HepG2 (cell line): ENCODE data around the gene TENT4B. TPM values are rescaled to one million over a fixed set of nuclear protein-coding genes. Genes with fewer than 3 reads are reported as not detected.

Experiments used
- ATAC-seq: fragments of 200-7000 bp; cut with Tn5 transposase; 3 replicates; pipeline ENCODE4 v1.9.1; 2020; ENCODE audit warnings: mild to moderate bottlenecking, moderate library complexity
- BruUV-seq: library from RNA; stranded (reverse); fragments of 400-500 nt; replicated peaks from 2 replicates; lab custom pipeline; 2021; lab: Mats Ljungman, UMichigan
- CTCF ChIA-PET: fragments of 300-600 bp; formaldehyde crosslinking; extraction: SDS; loops from one replicate; lab custom pipeline; 2021; ENCODE audit warnings: low total read pairs, inconsistent platforms, low intra/inter-chr PET ratio; lab: Yijun Ruan, JAX
- POLR2A ChIA-PET: fragments of 350-600 bp; sonication (Branson Sonifier 250); formaldehyde crosslinking; loops from one replicate; lab custom pipeline; 2020; ENCODE audit warnings: antibody characterized with exemption, inconsistent platforms; lab: Yijun Ruan, JAX
- DNase-seq: peaks from one replicate; pipeline ENCODE4 v3.0.0-alpha.2; 2015; ENCODE audit warnings: low spot score
- FAIRE-seq: peaks from 3 replicates; lab custom pipeline; 2011; peaks lifted over from hg19 to GRCh38; lab: Jason Lieb, UNC
- H2AFZ ChIP-seq: one replicate; pipeline ENCODE4 v1.6.1; 2011; ENCODE audit warnings: low read length, inconsistent platforms
- H3K27ac ChIP-seq: fragments of 300-600 bp; 3 replicates; pipeline ENCODE4 v1.8.0; 2011; ENCODE audit warnings: mixed run types, mild to moderate bottlenecking, mixed read lengths, low read length, inconsistent platforms; ENCODE audit not compliant: insufficient read depth; ENCODE audit errors: extremely low read length
- H3K27me3 ChIP-seq, 2 experiments: fragments of 200-600 bp in 1 of 2; 2 replicates in 1 of 2; 3 replicates in 1 of 2; pipeline versions ENCODE4 v1.6.0 to v1.8.0; 2011; ENCODE audit warnings: low read length in 2 of 2, mild to moderate bottlenecking in 2 of 2, moderate library complexity in 2 of 2, inconsistent platforms in 1 of 2; ENCODE audit not compliant: insufficient read depth in 2 of 2, control insufficient read depth in 1 of 2
- H3K36me3 ChIP-seq, 2 experiments: fragments of 200-600 bp in 1 of 2; replicated peaks in 1 of 2; 2 replicates in 1 of 2; 3 replicates in 1 of 2; pipeline versions ENCODE4 v1.5.1 to v1.8.0; 2011; ENCODE audit warnings: low read length in 2 of 2, inconsistent platforms in 1 of 2; ENCODE audit not compliant: insufficient read depth in 2 of 2, control insufficient read depth in 1 of 2
- H3K4me1 ChIP-seq: 2 replicates; pipeline ENCODE4 v1.5.1; 2012; ENCODE audit warnings: low read length, inconsistent platforms; ENCODE audit not compliant: insufficient read depth
- H3K4me2 ChIP-seq: 2 replicates; pipeline ENCODE4 v1.6.0; 2011; ENCODE audit warnings: low read depth, low read length, inconsistent platforms
- H3K4me3 ChIP-seq, 3 experiments: fragments of 200-600 bp in 1 of 3; sonication (generic), shearing (Covaris generic) in 1 of 3; replicated peaks in 1 of 3; 2 replicates each; pipeline ENCODE4 v1.5.1; 2011 to 2016; ENCODE audit warnings: low read length in 3 of 3, inconsistent platforms in 2 of 3, low read depth in 2 of 3, mild to moderate bottlenecking in 2 of 3, control low read depth in 1 of 3, mixed read lengths in 1 of 3; ENCODE audit not compliant: insufficient read depth in 1 of 3
- H3K79me2 ChIP-seq: one replicate; pipeline ENCODE4 v1.6.1; 2011; ENCODE audit warnings: low read length, inconsistent platforms; ENCODE audit not compliant: insufficient read depth
- H3K9ac ChIP-seq: 2 replicates; pipeline ENCODE4 v1.6.0; 2011; ENCODE audit warnings: mild to moderate bottlenecking, low read depth, low read length, inconsistent platforms; ENCODE audit not compliant: insufficient read depth
- H3K9me3 ChIP-seq: 2 replicates; pipeline ENCODE4 v1.5.1; 2012; ENCODE audit warnings: mild to moderate bottlenecking, low read length
- H4K20me1 ChIP-seq: 2 replicates; pipeline ENCODE4 v1.6.0; 2011; ENCODE audit warnings: inconsistent platforms, mild to moderate bottlenecking, low read length, moderate library complexity; ENCODE audit not compliant: insufficient read depth
- CSRNP1 ChIP-seq: sonication (generic); formaldehyde crosslinking; IDR thresholded peaks from 2 replicates; pipeline ENCODE4 v1.8.1; 2023; ENCODE audit warnings: mild to moderate bottlenecking, missing genetic modification reagents
- HNRNPLL ChIP-seq: fragments of 200-400 bp; formaldehyde crosslinking; IDR thresholded peaks from 2 replicates; pipeline ENCODE4 v1.6.1; 2017; ENCODE audit warnings: mild to moderate bottlenecking, low read depth, low read length; ENCODE audit not compliant: poor library complexity, severe bottlenecking
- MAFK ChIP-seq, 2 experiments: IDR thresholded peaks in 1 of 2; conservative IDR thresholded peaks in 1 of 2; 2 replicates each; pipeline ENCODE4 v1.6.1; 2011; ENCODE audit warnings: improper control_type of control experiment in 2 of 2, low read length in 2 of 2
- MYC ChIP-seq: sonication (generic); formaldehyde crosslinking; IDR thresholded peaks from 2 replicates; pipeline ENCODE4 v1.9.0; 2021; ENCODE audit warnings: missing genetic modification reagents, borderline replicate concordance
- PHF8 ChIP-seq: sonication (generic); formaldehyde crosslinking; IDR thresholded peaks from 2 replicates; pipeline ENCODE4 v1.5.0; 2020; ENCODE audit warnings: missing genetic modification reagents
- RARA ChIP-seq: IDR thresholded peaks from 2 replicates; pipeline ENCODE4 v1.6.1; 2016; ENCODE audit warnings: missing genetic modification reagents, missing compliant biosample characterization
- SMC3 ChIP-seq: IDR thresholded peaks from 2 replicates; pipeline ENCODE4 v1.6.1; 2011; ENCODE audit warnings: low read length, improper control_type of control experiment
- SP5 ChIP-seq: IDR thresholded peaks from 2 replicates; pipeline ENCODE4 v1.6.1; 2016; ENCODE audit warnings: low read depth, borderline replicate concordance
- YY1 ChIP-seq: IDR thresholded peaks from 2 replicates; pipeline ENCODE4 v1.6.1; 2011; ENCODE audit warnings: low read length, low read depth, moderate library complexity, mild to moderate bottlenecking; ENCODE audit not compliant: insufficient read depth, insufficient replicate concordance
- ZFP91 ChIP-seq: sonication (generic); formaldehyde crosslinking; IDR thresholded peaks from 2 replicates; pipeline ENCODE4 v1.9.0; 2022; ENCODE audit warnings: missing genetic modification reagents, mild to moderate bottlenecking, borderline replicate concordance
- ZNF468 ChIP-seq: sonication (generic); formaldehyde crosslinking; IDR thresholded peaks from 2 replicates; pipeline ENCODE4 v1.8.0; 2022; ENCODE audit warnings: mild to moderate bottlenecking, moderate library complexity, missing genetic modification reagents
- ZNF577 ChIP-seq: sonication (generic); formaldehyde crosslinking; IDR thresholded peaks from 2 replicates; pipeline ENCODE4 v1.4.0; 2020; ENCODE audit warnings: mild to moderate bottlenecking, low read depth, missing genetic modification reagents, borderline replicate concordance
- ZNF629 ChIP-seq: sonication (generic); formaldehyde crosslinking; conservative IDR thresholded peaks from 2 replicates; pipeline ENCODE4 v1.5.0; 2020; ENCODE audit warnings: missing genetic modification reagents
- ZNF660 ChIP-seq: sonication (generic); formaldehyde crosslinking; IDR thresholded peaks from 2 replicates; pipeline ENCODE4 v1.5.1; 2020; ENCODE audit warnings: mild to moderate bottlenecking, low read depth, missing genetic modification reagents, borderline replicate concordance
- WGBS: methylation state at CpG from one replicate; pipeline ENCODE4 v1.1.6; 2017; ENCODE audit warnings: low lambda C conversion rate; 5-methylcytosine and 5-hydroxymethylcytosine counted together
- in situ Hi-C: cut with HindIII; loops from 2 replicates; pipeline ENCODE4 v1.10.0; 2017; ENCODE audit warnings: low pct_unique_long_range_greater_than_20kb; ENCODE audit not compliant: extremely low pct_ligation_motif_present
- intact Hi-C: fragments of 100-400 bp; cut with micrococcal nuclease; formaldehyde crosslinking; loops from one replicate; pipeline ENCODE4 v1.10.0; 2022; ENCODE audit not compliant: unreplicated experiment
- polyA plus RNA-seq, 8 experiments: library from polyadenylated mRNA; depleted of rRNA in 3 of 8; stranded (reverse) in 7 of 8; unstranded in 1 of 8; fragments of >200 nt; fragmentation: Illumina TruSeq in 4 of 8; extraction: Trizol in 4 of 8; gene quantifications; 2 replicates each; pipeline versions ENCODE4 v1.2.1 to v1.2.3, GENCODE V29; 2011 to 2016; ENCODE audit warnings: low read depth in 4 of 8, missing spikeins in 1 of 8, mixed read lengths in 1 of 8; ENCODE audit not compliant: insufficient read depth in 1 of 8
- total RNA-seq, 5 experiments: library from RNA; depleted of rRNA; stranded (reverse); fragments of >200 nt; fragmentation: Illumina TruSeq; extraction: Trizol; gene quantifications; 2 replicates each; pipeline ENCODE4 v1.2.3, GENCODE V29; 2016; ENCODE audit warnings: low read depth in 1 of 5

The TENT4B gene
- total and polyA plus RNA-seq, 2 of the 13 experiments (the other 11 are each of a cell fraction or from before 2014, with no cell fraction given), result 15.0 to 32.8 TPM

GRCh38 chr16:50260206-50261159, 107.4 kb downstream of the TENT4B start (continued):
- TF ChIP-seq CSRNP1 (CRISPR knock-in tag) (0 out of 2 replicates have a peak, but pooled peaks have one; percentile 32), SMC3 (no peak)

GRCh38 chr16:50261160-50261706, 108.1 kb downstream of the TENT4B start:
- in situ Hi-C loops (loop anchor here (10.0 kb wide), 1 partner anchor 404 kb away; no protein-coding TSS in a partner anchor), intact Hi-C loops (no loop called here)
- H3K4me2 ChIP-seq, result peak overlapping the region; percentile 70
- no TSS peak for BruUV-seq
- no peak overlapping the region for H3K27ac ChIP-seq
- H3K9me3 ChIP-seq, result no peaks in the 10 kb centered on the region
- ATAC-seq, result no peak
- H3K79me2 ChIP-seq, result no peaks in the 10 kb centered on the region
- H3K9ac ChIP-seq, result no peak overlapping the region
- H2AFZ ChIP-seq, result no peak overlapping the region
- ChIA-PET CTCF (no interaction called here), POLR2A (interaction anchor here (1.6 kb wide), 1 partner anchor 36 kb away, joined by 5 read pairs; no protein-coding TSS in a partner anchor)
- H3K36me3 ChIP-seq, result no peaks in the 10 kb centered on the region
- H3K4me3 ChIP-seq, result peak overlapping the region in 1 of 3 experiments; percentile 57; a peak in 1 of 6 replicates
- peaks cover 67% of the 10 kb centered on the region for H3K4me1 ChIP-seq
- no peak for DNase-seq
- 72% methylated on average over 5 of the region's 9 CpGs for WGBS
- peaks cover 6 to 37% of the 10 kb centered on the region in 2 experiments; a peak in 4 of 5 replicates for H3K27me3 ChIP-seq
- no peak for FAIRE-seq
- no peaks in the 10 kb centered on the region for H4K20me1 ChIP-seq
- TF ChIP-seq PHF8 (CRISPR knock-in tag) (no peak), MAFK (conservative IDR thresholded peaks at IDR 0.05 in 1 of 2, IDR thresholded peaks at IDR 0.05 in 1 of 2; ENCODE audit: low read length in 2 of 2) (0 out of 4 replicates have a peak, but pooled peaks of 1 of the 2 experiments have one; percentile 18), ZFP91 (CRISPR knock-in tag) (no peak), RARA (CRISPR knock-in tag) (no peak), ZNF577 (no peak), ZNF468 (no peak), SP5 (CRISPR knock-in tag) (no peak), YY1 (no peak), HNRNPLL (no peak), MYC (CRISPR knock-in tag) (no peak), ZNF629 (CRISPR knock-in tag) (no peak), ZNF660 (CRISPR knock-in tag) (no peak)
